H1 (cell line): ENCODE measurements around the gene CHFR. TPM values are rescaled to one million over a fixed set of nuclear protein-coding genes. Genes with fewer than 3 reads are reported as not detected.

Experiments
- CTCF ChIA-PET: fragments of 300-600 bp; sonication (Branson Sonifier 250); formaldehyde crosslinking; loops from one replicate; lab custom pipeline; 2021; ENCODE audit not compliant: partially characterized antibody; lab: Charles Lee
- POLR2A ChIA-PET: fragments of 300-600 bp; sonication (Branson Sonifier 250); formaldehyde crosslinking; loops from one replicate; lab custom pipeline; 2021; ENCODE audit warnings: inconsistent platforms; ENCODE audit not compliant: partially characterized antibody; lab: Charles Lee
- DNase-seq, 2 experiments: peaks; one replicate each; pipeline versions ENCODE4 v3.0.0 to v3.0.0-alpha.2; 2010 to 2022; ENCODE audit warnings: low spot score in 2 of 2, low read depth in 1 of 2, mixed read lengths in 1 of 2
- FAIRE-seq: peaks from 2 replicates; lab custom pipeline; 2011; peaks lifted over from hg19 to GRCh38; lab: Jason Lieb, UNC
- H2AFZ ChIP-seq: 2 replicates; pipeline ENCODE4 v1.8.1; 2012; ENCODE audit warnings: low read length, inconsistent platforms
- H2AK5ac ChIP-seq: 2 replicates; pipeline ENCODE4 v1.6.1; 2013; ENCODE audit warnings: low read depth, low read length
- H2BK120ac ChIP-seq: replicated peaks from 2 replicates; pipeline ENCODE3; 2013; ENCODE audit warnings: low read depth, low read length, inconsistent platforms
- H2BK12ac ChIP-seq: 2 replicates; pipeline ENCODE4 v1.6.1; 2013; ENCODE audit warnings: low read depth, low read length
- H2BK15ac ChIP-seq: 2 replicates; pipeline ENCODE4 v1.6.1; 2013; ENCODE audit warnings: low read length
- H2BK20ac ChIP-seq: 2 replicates; pipeline ENCODE4 v1.6.1; 2013; ENCODE audit warnings: low read length
- H2BK5ac ChIP-seq: 2 replicates; pipeline ENCODE4 v1.6.1; 2013; ENCODE audit warnings: low read depth, low read length
- H3K14ac ChIP-seq: 2 replicates; pipeline ENCODE4 v1.6.1; 2013; ENCODE audit warnings: inconsistent platforms; ENCODE audit not compliant: insufficient read length
- H3K18ac ChIP-seq: 2 replicates; pipeline ENCODE4 v1.6.1; 2013; ENCODE audit warnings: low read length; ENCODE audit errors: extremely low read depth
- H3K23ac ChIP-seq: 2 replicates; pipeline ENCODE4 v1.6.1; 2013; ENCODE audit warnings: inconsistent platforms; ENCODE audit not compliant: insufficient read length
- H3K23me2 ChIP-seq: 2 replicates; pipeline ENCODE4 v1.6.1; 2013; ENCODE audit warnings: low read depth, low read length
- H3K27ac ChIP-seq: 2 replicates; pipeline ENCODE4 v1.6.1; 2011; ENCODE audit warnings: low read depth, low read length, inconsistent platforms
- H3K27me3 ChIP-seq, 4 experiments: replicated peaks in 1 of 4; 1 replicate in 1 of 4; 2 replicates in 3 of 4; pipeline versions ENCODE4 v1.6.1 to v1.8.1; 2011 to 2013; ENCODE audit warnings: low read length in 3 of 4, mild to moderate bottlenecking in 3 of 4, inconsistent platforms in 2 of 4, mixed read lengths in 2 of 4, moderate library complexity in 1 of 4; ENCODE audit not compliant: control insufficient read depth in 3 of 4, insufficient read depth in 3 of 4; ENCODE audit errors: extremely low read depth in 1 of 4
- H3K36me3 ChIP-seq, 4 experiments: 2 replicates each; pipeline versions ENCODE4 v1.6.1 to v1.8.1; 2011 to 2013; ENCODE audit warnings: mild to moderate bottlenecking in 4 of 4, low read length in 3 of 4, moderate library complexity in 2 of 4, control low read depth in 1 of 4, inconsistent platforms in 1 of 4; ENCODE audit not compliant: insufficient read depth in 4 of 4, control insufficient read depth in 2 of 4
- H3K4ac ChIP-seq: replicated peaks from 2 replicates; pipeline ENCODE3; 2013; ENCODE audit warnings: low read length, low read depth, mixed read lengths, inconsistent platforms; ENCODE audit not compliant: insufficient read length
- H3K4me1 ChIP-seq, 4 experiments: replicated peaks in 1 of 4; 1 replicate in 1 of 4; 2 replicates in 3 of 4; pipeline versions ENCODE4 v1.6.1 to v1.8.1; 2011 to 2013; ENCODE audit warnings: low read length in 3 of 4, inconsistent platforms in 2 of 4, mixed read lengths in 1 of 4; ENCODE audit not compliant: insufficient read depth in 4 of 4, control insufficient read depth in 3 of 4
- H3K4me2 ChIP-seq, 2 experiments: 2 replicates each; pipeline versions ENCODE4 v1.6.1 to v1.8.1; 2011 to 2013; ENCODE audit warnings: low read depth in 2 of 2, low read length in 2 of 2, control low read depth in 1 of 2, inconsistent platforms in 1 of 2, mild to moderate bottlenecking in 1 of 2; ENCODE audit not compliant: insufficient read depth in 1 of 2
- H3K4me3 ChIP-seq, 4 experiments: fragments of 200-600, 300-600 bp in 1 of 4; sonication (generic), shearing (Covaris generic), sonication (Bioruptor Twin) in 1 of 4; 2 replicates each; pipeline versions ENCODE4 v1.5.1 to v1.8.1; 2011 to 2016; ENCODE audit warnings: low read length in 4 of 4, low read depth in 3 of 4, control low read depth in 2 of 4, inconsistent platforms in 2 of 4, mild to moderate bottlenecking in 2 of 4, mixed read lengths in 1 of 4, moderate library complexity in 1 of 4; ENCODE audit not compliant: insufficient read depth in 2 of 4; ENCODE audit errors: extremely low read depth in 1 of 4
- H3K56ac ChIP-seq: replicated peaks from 2 replicates; pipeline ENCODE3; 2013; ENCODE audit warnings: low read depth, mild to moderate bottlenecking, mixed read lengths, low read length, inconsistent platforms; ENCODE audit not compliant: insufficient read length
- H3K79me1 ChIP-seq: 2 replicates; pipeline ENCODE4 v1.6.1; 2013; ENCODE audit warnings: low read depth, low read length, control low read depth
- H3K79me2 ChIP-seq, 2 experiments: 2 replicates each; pipeline versions ENCODE4 v1.6.1 to v1.8.1; 2012 to 2013; ENCODE audit warnings: low read length in 2 of 2, mild to moderate bottlenecking in 2 of 2, inconsistent platforms in 1 of 2; ENCODE audit not compliant: insufficient read depth in 2 of 2, control insufficient read depth in 1 of 2
- H3K9ac ChIP-seq, 4 experiments: replicated peaks in 1 of 4; 1 replicate in 1 of 4; 2 replicates in 3 of 4; pipeline versions ENCODE4 v1.6.1 to v1.8.1; 2011 to 2013; ENCODE audit warnings: low read depth in 3 of 4, low read length in 3 of 4, control low read depth in 2 of 4, mild to moderate bottlenecking in 2 of 4, moderate library complexity in 2 of 4, inconsistent platforms in 1 of 4; ENCODE audit errors: extremely low read depth in 1 of 4
- H3K9me3 ChIP-seq, 2 experiments: 2 replicates each; pipeline versions ENCODE4 v1.6.1 to v1.8.1; 2012 to 2013; ENCODE audit warnings: mild to moderate bottlenecking in 2 of 2, moderate library complexity in 2 of 2, control low read depth in 1 of 2, inconsistent platforms in 1 of 2, low read depth in 1 of 2, low read length in 1 of 2, mixed read lengths in 1 of 2; ENCODE audit not compliant: insufficient read depth in 2 of 2
- H4K20me1 ChIP-seq, 2 experiments: replicated peaks in 1 of 2; 2 replicates each; pipeline versions ENCODE3 to v1.8.1; 2011 to 2013; ENCODE audit warnings: inconsistent platforms in 2 of 2, low read length in 2 of 2, mild to moderate bottlenecking in 1 of 2; ENCODE audit not compliant: insufficient read depth in 2 of 2, control insufficient read depth in 1 of 2
- H4K5ac ChIP-seq: 2 replicates; pipeline ENCODE4 v1.6.1; 2013; ENCODE audit warnings: low read length, low read depth, mixed read lengths, inconsistent platforms; ENCODE audit not compliant: insufficient read length
- H4K8ac ChIP-seq: 2 replicates; pipeline ENCODE4 v1.8.0; 2013; ENCODE audit warnings: mild to moderate bottlenecking, moderate library complexity, low read length, inconsistent platforms; ENCODE audit not compliant: insufficient read depth; ENCODE audit errors: extremely low read depth
- H4K91ac ChIP-seq: replicated peaks from 2 replicates; pipeline ENCODE3; 2013; ENCODE audit warnings: low read length, mixed read lengths, inconsistent platforms; ENCODE audit not compliant: insufficient read length
- BCL11A ChIP-seq, 2 experiments: IDR thresholded peaks; one replicate each; pipeline ENCODE4 v1.6.1; 2011; ENCODE audit warnings: low read depth in 2 of 2, low read length in 2 of 2, mild to moderate bottlenecking in 2 of 2
- HDAC6 ChIP-seq: IDR thresholded peaks from one replicate; pipeline ENCODE4 v1.7.1; 2012; ENCODE audit warnings: low read depth, mild to moderate bottlenecking, inconsistent platforms, low read length, moderate library complexity
- JUN ChIP-seq: IDR thresholded peaks from 2 replicates; pipeline ENCODE4 v1.6.1; 2011; ENCODE audit warnings: low read depth, mild to moderate bottlenecking, improper control_type of control experiment, low read length
- KDM1A ChIP-seq: fragments of 200-600, 300-600 bp; sonication (generic); IDR thresholded peaks from 2 replicates; pipeline ENCODE4 v1.7.1; 2016; ENCODE audit warnings: mild to moderate bottlenecking, low read length, borderline replicate concordance
- PHF8 ChIP-seq: fragments of 200-600 bp; sonication (generic); conservative IDR thresholded peaks from 2 replicates; pipeline ENCODE4 v1.7.1; 2012; ENCODE audit warnings: low read depth, mild to moderate bottlenecking, inconsistent platforms, low read length, moderate library complexity
- SP4 ChIP-seq: IDR thresholded peaks from 2 replicates; pipeline ENCODE4 v1.6.1; 2012; ENCODE audit warnings: low read length, inconsistent platforms
- WGBS, 2 experiments: shearing (Covaris generic) in 1 of 2; methylation state at CpG; one replicate each; pipeline versions ENCODE4 v1.1.6 to v1.1.7; 2013 to 2015; ENCODE audit warnings: low lambda C conversion rate in 2 of 2, mixed read lengths in 2 of 2, inconsistent platforms in 1 of 2, low coverage in 1 of 2, missing lambda C conversion rate in 1 of 2; ENCODE audit not compliant: insufficient replicate concordance in 2 of 2, insufficient coverage in 1 of 2, insufficient read length in 1 of 2; ENCODE audit errors: extremely low coverage in 1 of 2, missing lambda C conversion rate in 1 of 2; 5-methylcytosine and 5-hydroxymethylcytosine counted together
- polyA plus RNA-seq, 7 experiments: library from polyadenylated mRNA; depleted of rRNA in 3 of 7; stranded (reverse) in 5 of 7; unstranded in 2 of 7; fragments of >200 nt in 5 of 7; fragments of 200-250 nt in 2 of 7; gene quantifications; 1 replicate in 5 of 7; 2 replicates in 1 of 7; 4 replicates in 1 of 7; pipeline versions ENCODE4 v1.2.1 to v1.2.3, GENCODE V29; 2011 to 2013; ENCODE audit warnings: missing spikeins in 2 of 7, mixed read lengths in 2 of 7
- total RNA-seq: library from RNA; stranded (reverse); fragmentation: NEBNext Ultra II Directional; extraction: Animal tissue kit (Norgen Biotek cat#: 25700); gene quantifications from 2 replicates; pipeline ENCODE4 v1.2.1, GENCODE V29; 2021

The CHFR gene
- total and polyA plus RNA-seq, 2 of the 8 experiments (the other 6 are each of a cell fraction or from before 2014, with no cell fraction given) = 31.4 to 44.6 TPM

DNA sequence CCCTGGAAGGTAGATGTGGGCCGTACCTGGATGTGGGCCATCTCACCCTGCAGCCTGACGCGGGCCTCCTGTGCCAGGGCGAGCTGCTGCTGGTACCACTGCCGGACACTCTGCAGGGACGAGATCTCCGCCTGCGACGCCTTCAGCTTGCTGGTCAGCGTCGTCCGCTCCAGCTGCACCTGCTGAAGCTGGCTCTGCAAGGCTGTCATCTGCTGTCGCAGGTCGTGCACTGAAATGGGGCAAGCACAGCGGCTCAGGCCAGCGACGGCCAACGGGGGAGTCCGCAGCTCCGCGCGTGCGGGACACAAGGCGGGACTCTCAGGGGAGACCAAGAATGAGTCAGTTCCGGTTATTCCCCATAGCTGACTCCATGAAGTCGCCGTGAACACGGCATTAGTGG is 85.7 kb downstream of the CHFR start:
- no peaks in the 10 kb centered on the region for H3K9me3 ChIP-seq
- no peak for DNase-seq
- TF ChIP-seq SP4 (no peak), HDAC6 (no peak), KDM1A (no peak), BCL11A (IDR thresholded peaks at IDR 0.05; ENCODE audit: low read depth in 2 of 2, low read length in 2 of 2) (no peak), JUN (no peak), PHF8 (no peak)
- H2AK5ac ChIP-seq = no peak overlapping the region
- no peak overlapping the region for H2BK120ac ChIP-seq
- no peak overlapping the region for H4K5ac ChIP-seq
- no peaks in the 10 kb centered on the region for H3K4me1 ChIP-seq
- H2BK15ac ChIP-seq = no peak overlapping the region
- H3K23me2 ChIP-seq = no peaks in the 10 kb centered on the region
- H3K4me2 ChIP-seq = no peak overlapping the region
- no peak overlapping the region for H3K18ac ChIP-seq
- peaks cover 0 to 10% of the 10 kb centered on the region in 2 experiments; a peak in 2 of 4 replicates for H3K79me2 ChIP-seq
- no peak overlapping the region for H4K91ac ChIP-seq
- peaks cover 12 to 17% of the 10 kb centered on the region in 2 experiments for H4K20me1 ChIP-seq
- H3K27ac ChIP-seq = no peak overlapping the region
- no peak overlapping the region for H3K4me3 ChIP-seq
- CTCF ChIA-PET = interaction anchor here (1.2 to 3.0 kb wide), 2 partner anchors 9 to 103 kb away, joined by 3 to 10 read pairs; no protein-coding TSS in a partner anchor
- H3K27me3 ChIP-seq = no peaks in the 10 kb centered on the region
- peaks cover 21 to 63% (median 36%) of the 10 kb centered on the region in 4 experiments; a peak in 7 of 8 replicates for H3K36me3 ChIP-seq
- H3K56ac ChIP-seq = no peak overlapping the region
- H4K8ac ChIP-seq = no peak overlapping the region
- no peak overlapping the region for H3K4ac ChIP-seq
- H2AFZ ChIP-seq = no peak overlapping the region
- H3K9ac ChIP-seq = no peak overlapping the region
- H2BK5ac ChIP-seq = no peak overlapping the region; the same call in 1 of the 2 replicates
- peaks cover 3% of the 10 kb centered on the region for H3K79me1 ChIP-seq
- no peak overlapping the region for H2BK12ac ChIP-seq
- no peak for FAIRE-seq
- H3K14ac ChIP-seq = no peak overlapping the region
- 91% methylated on average over 23 of the region's 28 CpGs; no CpG with 5 or more reads in 1 of the 2 experiments for WGBS, 2 experiments
- H2BK20ac ChIP-seq = no peak overlapping the region
- POLR2A ChIA-PET = no interaction called here
- no peak overlapping the region for H3K23ac ChIP-seq
